ENCODE results near the gene GAS7.
A peak's percentile ranks its signal among the peaks of the same experiment; 100 is the strongest.

Gene GAS7

DNA sequence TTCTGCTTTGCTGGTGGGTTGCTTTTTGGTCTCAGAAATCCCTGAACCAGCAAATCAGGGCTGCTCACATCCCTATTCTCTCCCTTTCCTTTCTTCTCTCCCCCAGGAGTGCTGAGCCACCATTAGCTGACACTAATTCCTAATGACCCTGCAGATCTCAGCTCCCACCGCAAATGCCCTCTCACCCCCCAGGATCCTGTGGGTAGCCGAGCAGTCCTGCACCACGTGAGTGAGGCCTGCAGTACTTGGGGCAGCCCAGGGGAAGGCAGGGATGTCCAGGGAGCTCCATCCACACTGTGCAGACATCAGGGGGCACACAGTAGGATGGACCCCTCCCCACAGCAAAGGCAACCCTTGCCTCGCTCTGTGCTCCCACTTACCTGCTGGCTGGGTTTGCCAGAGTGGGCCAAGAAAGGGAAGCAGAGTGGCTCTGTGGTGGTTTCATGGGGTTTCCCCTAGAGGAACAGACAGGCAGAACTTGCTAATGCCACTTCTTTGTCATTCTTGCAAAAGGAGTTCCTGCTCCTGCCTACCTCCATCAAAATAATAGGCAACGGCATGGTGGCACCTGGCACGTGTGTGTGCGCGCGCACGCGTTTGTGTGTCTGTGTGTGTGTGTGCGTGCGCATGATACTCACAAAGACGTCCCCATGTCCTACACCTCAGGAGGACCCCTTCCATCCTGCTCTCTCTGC, 135.6 kb downstream of the GAS7 start:
- TF ChIP-seq POLR2AphosphoS5 (IDR thresholded peaks at IDR 0.05; ENCODE audit: low read depth) (no peak), REST (IDR thresholded peaks at IDR 0.05; ENCODE audit: insufficient replicate concordance, low read depth) (no peak), GABPA (IDR thresholded peaks at IDR 0.05; ENCODE audit: low read depth) (no peak), CTCF (IDR thresholded peaks at IDR 0.05; ENCODE audit: insufficient read depth, low read length) (no peak), SPI1 (IDR thresholded peaks at IDR 0.05; ENCODE audit: borderline replicate concordance, low read depth) (no peak)
- H3K27ac ChIP-seq (replicated peaks) = peak overlapping the region; percentile 77
- H3K27me3 ChIP-seq (ENCODE audit: insufficient read depth, poor library complexity, severe bottlenecking) = no peaks in the 10 kb centered on the region
- DNase-seq (ENCODE audit: low read depth in 1 of 2, low spot score in 1 of 2) = peak; percentile 48 to 63
- H3K4me3 ChIP-seq (replicated peaks; ENCODE audit: insufficient read depth, low read length) = no peak overlapping the region

DNA sequence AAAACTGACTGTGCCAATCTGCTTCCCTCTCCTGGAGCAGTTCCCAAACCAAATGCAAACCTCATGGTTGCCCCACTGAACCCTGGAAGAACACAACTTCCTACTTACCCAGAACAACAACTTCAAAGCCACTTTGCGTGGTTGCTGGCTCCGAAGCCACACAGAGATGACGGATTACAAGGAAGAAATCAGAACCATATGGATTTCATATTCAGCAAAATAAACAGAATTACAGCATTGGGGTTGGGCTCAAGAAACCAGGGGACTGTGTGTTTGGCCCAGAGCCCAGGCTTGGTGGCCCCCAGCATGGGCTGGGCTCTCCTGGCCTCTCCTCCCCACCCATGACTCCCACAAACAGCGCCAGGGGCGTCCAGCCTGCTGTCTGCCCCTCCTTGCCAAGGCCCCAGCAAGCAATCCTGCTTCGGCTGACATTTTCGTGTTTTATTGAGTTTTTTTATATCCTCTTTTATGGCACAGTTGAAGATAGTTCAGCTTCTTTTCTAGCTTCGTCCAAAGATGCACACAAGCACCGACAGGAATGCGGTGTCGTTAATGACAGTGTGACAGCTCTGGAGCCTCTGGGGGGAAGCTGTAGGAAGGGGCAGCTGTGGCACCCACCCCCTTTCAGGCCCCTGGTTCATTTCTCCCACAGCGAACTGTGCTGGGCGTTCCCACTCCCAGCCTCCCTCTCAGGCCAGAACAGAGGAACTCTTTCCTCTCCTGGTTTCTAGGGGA, 137.1 kb downstream of the GAS7 start:
- no peak overlapping the region for H3K4me3 ChIP-seq (replicated peaks; ENCODE audit: insufficient read depth, low read length)

GRCh38 chr17:10060526-10060925, 137.9 kb downstream of the GAS7 start:
- no peak for DNase-seq (ENCODE audit: low read depth in 1 of 2, low spot score in 1 of 2)
- H3K27me3 ChIP-seq (ENCODE audit: insufficient read depth, poor library complexity, severe bottlenecking) = no peaks in the 10 kb centered on the region

More for the DNA sequence above, 137.1 kb downstream of the GAS7 start:
- DNase-seq (ENCODE audit: low read depth in 1 of 2, low spot score in 1 of 2) = peak in 1 of 2 experiments; percentile 17
- no peak for TF ChIP-seq REST (IDR thresholded peaks at IDR 0.05; ENCODE audit: insufficient replicate concordance, low read depth)
- no peaks in the 10 kb centered on the region for H3K27me3 ChIP-seq (ENCODE audit: insufficient read depth, poor library complexity, severe bottlenecking)
- no peak overlapping the region; the same call in 1 of the 2 replicates for H3K27ac ChIP-seq (replicated peaks)

More at GRCh38 chr17:10060526-10060925, 137.9 kb downstream of the GAS7 start:
- Histone ChIP-seq H3K27ac (replicated peaks) (no peak overlapping the region), H3K4me3 (replicated peaks; ENCODE audit: insufficient read depth, low read length) (no peak overlapping the region)
- TF ChIP-seq SPI1 (IDR thresholded peaks at IDR 0.05; ENCODE audit: borderline replicate concordance, low read depth) (no peak), CTCF (IDR thresholded peaks at IDR 0.05; ENCODE audit: insufficient read depth, low read length) (no peak), GABPA (IDR thresholded peaks at IDR 0.05; ENCODE audit: low read depth) (no peak), REST (IDR thresholded peaks at IDR 0.05; ENCODE audit: insufficient replicate concordance, low read depth) (no peak), POLR2AphosphoS5 (IDR thresholded peaks at IDR 0.05; ENCODE audit: low read depth) (no peak)
